ENCODE results near the gene LDB2. TPM values are rescaled to one million over a fixed set of nuclear protein-coding genes. Genes with fewer than 3 reads are reported as not detected.

The LDB2 gene
- total and polyA plus RNA-seq, 2 of the 8 experiments (the other 6 are each of a cell fraction or from before 2014, with no cell fraction given) = 57.0 to 140 TPM

GRCh38 chr4:16713696-16714095 lies 184.7 kb downstream of the LDB2 start:
- no peaks in the 10 kb centered on the region for H3K36me3 ChIP-seq (ENCODE audit: control insufficient read depth in 2 of 4, insufficient read depth in 4 of 4, low read length in 3 of 4)
- H2BK120ac ChIP-seq (replicated peaks; ENCODE audit: low read depth, low read length) = no peak overlapping the region
- CTCF ChIA-PET (ENCODE audit: partially characterized antibody) = no interaction called here
- TF ChIP-seq CBX5 (IDR thresholded peaks at IDR 0.05; ENCODE audit: low read depth, low read length) (no peak), SIN3A (conservative IDR thresholded peaks at IDR 0.05 in 1 of 2, IDR thresholded peaks at IDR 0.05 in 1 of 2; ENCODE audit: low read depth in 1 of 2, low read length in 2 of 2) (no peak)
- H2AK5ac ChIP-seq (ENCODE audit: low read depth, low read length) = no peak overlapping the region
- H2AFZ ChIP-seq (ENCODE audit: low read length) = no peak overlapping the region
- H3K14ac ChIP-seq (ENCODE audit: insufficient read length) = no peak overlapping the region
- H4K8ac ChIP-seq (ENCODE audit: extremely low read depth, insufficient read depth, low read length) = no peak overlapping the region
- no peak overlapping the region for H3K56ac ChIP-seq (replicated peaks; ENCODE audit: insufficient read length, low read depth, low read length)
- H2BK20ac ChIP-seq (ENCODE audit: low read length) = no peak overlapping the region
- H3K27ac ChIP-seq (ENCODE audit: low read depth, low read length) = no peak overlapping the region
- H4K5ac ChIP-seq (ENCODE audit: insufficient read length, low read depth, low read length) = no peak overlapping the region
- no peak overlapping the region for H2BK12ac ChIP-seq (ENCODE audit: low read depth, low read length)
- no peak overlapping the region for H2BK15ac ChIP-seq (ENCODE audit: low read length)
- FAIRE-seq (no peak), DNase-seq (ENCODE audit: low read depth in 1 of 2, low spot score in 2 of 2) (no peak)
- no peak overlapping the region for H2BK5ac ChIP-seq (ENCODE audit: low read depth, low read length)
- H3K4me2 ChIP-seq (ENCODE audit: insufficient read depth in 1 of 2, low read depth in 2 of 2, low read length in 2 of 2) = no peak overlapping the region
- H3K9ac ChIP-seq (replicated peaks in 1 of 4; ENCODE audit: extremely low read depth in 1 of 4, low read depth in 3 of 4, low read length in 3 of 4) = no peak overlapping the region
- H3K4ac ChIP-seq (replicated peaks; ENCODE audit: insufficient read length, low read depth, low read length) = no peak overlapping the region
- H3K27me3 ChIP-seq (replicated peaks in 1 of 4; ENCODE audit: control insufficient read depth in 3 of 4, extremely low read depth in 1 of 4, insufficient read depth in 3 of 4, low read length in 3 of 4) = peaks cover 0 to 1% (median 0%) of the 10 kb centered on the region in 4 experiments; a peak in 1 of 7 replicates
- H4K20me1 ChIP-seq (replicated peaks in 1 of 2; ENCODE audit: control insufficient read depth in 1 of 2, insufficient read depth in 2 of 2, low read length in 2 of 2) = peaks cover 0 to 2% of the 10 kb centered on the region in 2 experiments
- no peak overlapping the region for H3K18ac ChIP-seq (ENCODE audit: extremely low read depth, low read length)
- WGBS, 2 experiments (ENCODE audit: extremely low coverage in 1 of 2, insufficient coverage in 1 of 2, insufficient read length in 1 of 2, insufficient replicate concordance in 2 of 2, low coverage in 1 of 2, low lambda C conversion rate in 2 of 2, missing lambda C conversion rate in 1 of 2) = 89% methylated on average over 3 of the region's 3 CpGs; no CpG with 5 or more reads in 1 of the 2 experiments
- no peaks in the 10 kb centered on the region for H3K79me2 ChIP-seq (ENCODE audit: control insufficient read depth in 1 of 2, insufficient read depth in 2 of 2, low read length in 2 of 2)
- POLR2A ChIA-PET (ENCODE audit: partially characterized antibody) = interaction anchor here (1.3 kb wide), 1 partner anchor 12 kb away, joined by 3 read pairs; no protein-coding TSS in a partner anchor
- no peak overlapping the region for H3K4me3 ChIP-seq (ENCODE audit: extremely low read depth in 1 of 4, insufficient read depth in 2 of 4, low read depth in 3 of 4, low read length in 4 of 4)
- no peak overlapping the region for H4K91ac ChIP-seq (replicated peaks; ENCODE audit: insufficient read length, low read length)
- no peak overlapping the region for H3K23ac ChIP-seq (ENCODE audit: insufficient read length)
- H3K9me3 ChIP-seq (ENCODE audit: insufficient read depth in 2 of 2, low read depth in 1 of 2, low read length in 1 of 2) = no peaks in the 10 kb centered on the region
- H3K79me1 ChIP-seq (ENCODE audit: low read depth, low read length) = no peaks in the 10 kb centered on the region
- no peaks in the 10 kb centered on the region for H3K4me1 ChIP-seq (replicated peaks in 1 of 4; ENCODE audit: control insufficient read depth in 3 of 4, insufficient read depth in 4 of 4, low read length in 3 of 4)
- no peaks in the 10 kb centered on the region for H3K23me2 ChIP-seq (ENCODE audit: low read depth, low read length)

Data from H1 (cell line).